Trophoblast cell (in vitro differentiated cells and primary cell): ENCODE results near the gene TBPL2.
"Not testable (repeated sequence)": the region's sequence is repeated elsewhere in the genome, so short reads cannot be mapped to it uniquely, and the experiment has no call there.

Source experiments
- DNase-seq, 2 donors: peaks; one replicate each; pipeline ENCODE4 v3.0.0-alpha.2; 2016
- H2AFZ ChIP-seq: 2 replicates; pipeline ENCODE4 v1.6.1; 2013; ENCODE audit warnings: low read length, moderate library complexity, mild to moderate bottlenecking; ENCODE audit not compliant: insufficient read depth, poor library complexity
- H2AK5ac ChIP-seq: 2 replicates; pipeline ENCODE4 v1.6.1; 2013; ENCODE audit warnings: mild to moderate bottlenecking, low read length
- H2BK120ac ChIP-seq: 2 replicates; pipeline ENCODE4 v1.6.1; 2013; ENCODE audit warnings: low read length, mild to moderate bottlenecking, moderate library complexity; ENCODE audit not compliant: insufficient read depth, poor library complexity
- H2BK12ac ChIP-seq: 2 replicates; pipeline ENCODE4 v1.6.1; 2013; ENCODE audit warnings: mild to moderate bottlenecking, low read length, moderate library complexity
- H2BK5ac ChIP-seq: 2 replicates; pipeline ENCODE4 v1.6.1; 2013; ENCODE audit warnings: low read length, low read depth, moderate library complexity, mild to moderate bottlenecking; ENCODE audit not compliant: poor library complexity
- H3K14ac ChIP-seq: 2 replicates; pipeline ENCODE4 v1.6.1; 2013; ENCODE audit warnings: mild to moderate bottlenecking, low read length
- H3K18ac ChIP-seq: 2 replicates; pipeline ENCODE4 v1.6.1; 2013; ENCODE audit warnings: mild to moderate bottlenecking, low read length
- H3K23ac ChIP-seq: 2 replicates; pipeline ENCODE4 v1.6.1; 2013; ENCODE audit warnings: low read length
- H3K27ac ChIP-seq: 2 replicates; pipeline ENCODE4 v1.5.1; 2013; ENCODE audit warnings: low read depth, mild to moderate bottlenecking, inconsistent platforms, low read length, moderate library complexity
- H3K27me3 ChIP-seq: 2 replicates; pipeline ENCODE4 v1.6.1; 2013; ENCODE audit warnings: inconsistent platforms, mild to moderate bottlenecking, low read length, moderate library complexity; ENCODE audit not compliant: insufficient read depth
- H3K36me3 ChIP-seq, 2 experiments: 1 replicate in 1 of 2; 2 replicates in 1 of 2; pipeline ENCODE4 v1.6.1; 2013; ENCODE audit warnings: low read length in 2 of 2, mild to moderate bottlenecking in 2 of 2, moderate library complexity in 1 of 2; ENCODE audit not compliant: insufficient read depth in 2 of 2, control insufficient read depth in 1 of 2
- H3K4ac ChIP-seq: 2 replicates; pipeline ENCODE4 v1.6.1; 2013; ENCODE audit warnings: low read depth, mild to moderate bottlenecking, low read length, moderate library complexity
- H3K4me1 ChIP-seq, 2 experiments: 1 replicate in 1 of 2; 2 replicates in 1 of 2; pipeline ENCODE4 v1.6.1; 2013; ENCODE audit warnings: low read length in 2 of 2, mild to moderate bottlenecking in 2 of 2, moderate library complexity in 1 of 2; ENCODE audit not compliant: insufficient read depth in 2 of 2, control insufficient read depth in 1 of 2
- H3K4me2 ChIP-seq: 2 replicates; pipeline ENCODE4 v1.6.1; 2013; ENCODE audit warnings: inconsistent platforms, mild to moderate bottlenecking, low read length, moderate library complexity
- H3K4me3 ChIP-seq: 2 replicates; pipeline ENCODE4 v1.5.1; 2013; ENCODE audit warnings: mild to moderate bottlenecking, low read depth, low read length, inconsistent platforms
- H3K79me1 ChIP-seq: one replicate; pipeline ENCODE4 v1.6.1; 2013; ENCODE audit warnings: low read length
- H3K79me2 ChIP-seq: 2 replicates; pipeline ENCODE4 v1.6.1; 2013; ENCODE audit warnings: low read length, mild to moderate bottlenecking; ENCODE audit not compliant: control insufficient read depth, insufficient read depth, poor library complexity
- H3K9ac ChIP-seq: 2 replicates; pipeline ENCODE4 v1.6.1; 2013; ENCODE audit warnings: mild to moderate bottlenecking, low read length
- H3K9me3 ChIP-seq: 2 replicates; pipeline ENCODE4 v1.6.1; 2013; ENCODE audit warnings: low read depth, mild to moderate bottlenecking, control low read depth, inconsistent platforms, low read length; ENCODE audit not compliant: insufficient read depth
- H4K12ac ChIP-seq: 2 replicates; pipeline ENCODE4 v1.6.1; 2013; ENCODE audit warnings: low read depth, mild to moderate bottlenecking, low read length, moderate library complexity
- H4K8ac ChIP-seq: 2 replicates; pipeline ENCODE4 v1.6.1; 2013; ENCODE audit warnings: low read depth, mild to moderate bottlenecking, low read length, moderate library complexity
- H4K91ac ChIP-seq: one replicate; pipeline ENCODE4 v1.6.1; 2013; ENCODE audit warnings: low read depth, mild to moderate bottlenecking, low read length, moderate library complexity
- WGBS: extraction: QIAGEN DNeasy Blood & Tissue Kit; methylation state at CpG from one replicate; pipeline ENCODE4 v1.1.7; 2013; ENCODE audit warnings: missing lambda C conversion rate; ENCODE audit not compliant: insufficient read length, insufficient coverage; ENCODE audit errors: extremely low coverage; 5-methylcytosine and 5-hydroxymethylcytosine counted together

TBPL2 gene

DNA sequence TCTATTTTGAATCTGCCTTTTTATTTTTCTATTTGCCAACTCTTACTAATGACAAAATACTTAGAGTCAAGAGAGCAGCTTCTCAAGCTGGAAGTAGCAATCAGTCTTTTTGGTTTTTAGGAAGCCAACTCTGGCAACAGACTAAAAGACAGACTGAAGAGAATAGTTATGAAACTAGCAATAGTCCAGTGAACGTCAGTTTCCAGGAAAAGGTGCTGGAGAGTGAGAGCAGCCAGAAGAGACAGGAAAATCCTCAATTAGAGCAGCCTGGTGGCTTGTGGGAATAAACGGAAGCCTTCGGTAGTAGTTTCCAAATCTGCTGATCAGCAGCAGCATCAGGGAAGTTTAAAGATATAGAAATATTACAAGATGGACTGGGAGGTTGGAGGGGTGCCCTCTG, 55.9 kb downstream of the TBPL2 start:
- Histone ChIP-seq H2BK12ac (no peak overlapping the region), H2BK5ac (no peak overlapping the region), H3K4me2 (no peak overlapping the region), H3K23ac (no peak overlapping the region), H3K36me3 (peaks cover 6 to 18% of the 10 kb centered on the region in 2 experiments), H3K27ac (no peak overlapping the region), H3K9ac (no peak overlapping the region), H4K12ac (no peak overlapping the region), H3K4me1 (peaks cover 0 to 3% of the 10 kb centered on the region in 2 experiments), H3K18ac (no peak overlapping the region), H3K9me3 (no peaks in the 10 kb centered on the region), H4K91ac (no peak overlapping the region), H3K79me2 (no peaks in the 10 kb centered on the region), H4K8ac (no peak overlapping the region), H2AK5ac (no peak overlapping the region), H3K79me1 (no peaks in the 10 kb centered on the region), H2AFZ (no peak overlapping the region), H3K4ac (no peak overlapping the region), H3K14ac (no peak overlapping the region), H3K27me3 (no peaks in the 10 kb centered on the region), H2BK120ac (no peak overlapping the region), H3K4me3 (no peak overlapping the region)
- WGBS: no CpG with 5 or more reads among the region's 3 CpGs
- DNase-seq: no peak

DNA sequence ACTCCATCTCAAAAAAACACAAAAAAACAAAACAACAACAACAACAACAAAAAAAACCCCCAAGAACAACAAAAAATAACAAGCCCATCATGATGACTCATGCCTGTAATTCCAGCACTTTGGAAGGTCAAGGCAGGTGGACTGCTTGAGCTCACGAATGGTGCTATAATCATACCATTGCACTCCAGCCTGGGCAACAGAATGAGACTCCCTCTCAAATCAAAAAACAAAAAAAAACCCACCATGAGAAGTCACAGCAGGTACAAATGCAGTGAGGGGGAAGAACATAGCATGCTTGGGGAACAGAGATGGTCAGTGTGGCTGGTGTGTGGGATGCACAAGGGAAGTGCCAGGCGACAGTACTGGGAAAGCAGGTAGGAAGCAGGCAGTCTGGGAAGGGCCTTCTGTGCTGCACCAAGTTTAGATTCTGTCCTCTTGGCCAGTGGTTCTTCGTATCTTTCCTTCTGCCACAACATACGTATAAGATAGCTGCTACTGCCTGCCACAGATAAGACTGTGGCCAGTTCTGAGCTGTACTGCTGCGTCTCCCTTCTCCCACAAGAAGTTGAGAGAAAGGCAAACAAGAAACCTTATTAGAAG, 56.8 kb downstream of the TBPL2 start:
- no peaks in the 10 kb centered on the region for H3K9me3 ChIP-seq
- H3K4me2 ChIP-seq: no peak overlapping the region
- H4K12ac ChIP-seq: no peak overlapping the region
- H3K4me1 ChIP-seq: peaks cover 0 to 3% of the 10 kb centered on the region in 2 experiments
- no peak overlapping the region for H3K18ac ChIP-seq
- no peak overlapping the region for H2AFZ ChIP-seq
- DNase-seq: peak in 1 of 2 donors; percentile 32
- H3K27ac ChIP-seq: no peak overlapping the region
- no peak overlapping the region for H2BK120ac ChIP-seq
- H2BK5ac ChIP-seq: no peak overlapping the region
- H4K8ac ChIP-seq: no peak overlapping the region
- no peaks in the 10 kb centered on the region for H3K27me3 ChIP-seq
- no peak overlapping the region for H3K4ac ChIP-seq
- no peak overlapping the region for H3K4me3 ChIP-seq
- no peaks in the 10 kb centered on the region for H3K79me2 ChIP-seq
- H2AK5ac ChIP-seq: no peak overlapping the region
- H3K23ac ChIP-seq: no peak overlapping the region
- no peak overlapping the region for H3K9ac ChIP-seq
- no peaks in the 10 kb centered on the region for H3K79me1 ChIP-seq
- H3K14ac ChIP-seq: no peak overlapping the region
- no CpG with 5 or more reads among the region's 5 CpGs for WGBS
- H2BK12ac ChIP-seq: no peak overlapping the region
- H4K91ac ChIP-seq: no peak overlapping the region
- peaks cover 6 to 15% of the 10 kb centered on the region in 2 experiments for H3K36me3 ChIP-seq

DNA sequence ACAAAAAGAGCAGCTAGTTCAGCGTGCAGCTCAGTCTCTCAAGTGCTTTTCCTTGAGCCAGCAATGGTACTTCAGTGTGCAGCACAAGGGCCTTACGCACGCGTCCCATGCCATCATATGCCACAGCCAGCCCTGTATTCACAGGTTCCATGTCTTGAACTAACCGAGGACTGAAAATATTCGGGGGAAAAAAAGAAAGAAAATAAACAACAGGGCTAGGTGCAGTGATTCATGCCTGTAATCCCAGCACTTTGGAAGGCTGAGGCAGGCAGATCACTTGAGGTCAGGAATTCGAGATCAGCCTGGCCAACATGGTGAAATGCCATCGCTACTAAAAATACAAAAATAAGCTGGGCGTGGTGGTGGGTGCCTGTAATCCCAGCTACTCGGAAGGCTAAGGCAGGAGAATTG, 57.4 kb downstream of the TBPL2 start:
- H2AK5ac ChIP-seq, H3K23ac ChIP-seq, H3K4me3 ChIP-seq, H3K14ac ChIP-seq, H3K79me2 ChIP-seq, H3K9me3 ChIP-seq, H3K4me1 ChIP-seq, H2BK12ac ChIP-seq, H2BK5ac ChIP-seq, H3K18ac ChIP-seq, H3K79me1 ChIP-seq, H3K4me2 ChIP-seq, H4K12ac ChIP-seq, H3K9ac ChIP-seq, H4K8ac ChIP-seq, H3K27me3 ChIP-seq, H2AFZ ChIP-seq, H3K4ac ChIP-seq, H3K27ac ChIP-seq, H2BK120ac ChIP-seq, H4K91ac ChIP-seq: not testable (repeated sequence)
- no CpG with 5 or more reads among the region's 10 CpGs for WGBS
- H3K36me3 ChIP-seq: peaks cover 6 to 15% of the 10 kb centered on the region in 2 experiments
- DNase-seq: peak; percentile 38 to 59

DNA sequence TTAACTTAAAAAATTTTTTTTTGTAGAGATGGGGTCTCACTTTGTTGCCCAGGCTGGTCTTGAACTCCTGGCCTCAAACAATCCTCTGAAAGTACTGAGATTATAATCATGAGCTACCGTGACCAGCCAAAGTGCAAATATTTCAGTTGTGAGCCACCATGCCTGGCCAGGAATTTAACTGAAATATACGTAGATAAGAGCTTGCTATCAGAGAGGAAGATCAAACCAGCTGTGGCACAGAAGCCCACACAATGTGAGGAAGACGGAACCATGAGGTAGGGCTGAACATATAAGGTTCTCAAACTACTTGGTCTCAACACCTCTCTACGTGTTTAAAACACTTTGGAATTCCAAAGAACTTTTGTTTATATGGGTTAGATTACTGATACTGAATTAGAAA, 57.9 kb downstream of the TBPL2 start:
- no peak overlapping the region for H2AK5ac ChIP-seq
- WGBS: no CpG with 5 or more reads among the region's 4 CpGs
- H3K79me2 ChIP-seq: no peaks in the 10 kb centered on the region
- H3K27ac ChIP-seq: no peak overlapping the region
- H3K4ac ChIP-seq: no peak overlapping the region
- H3K9ac ChIP-seq: no peak overlapping the region
- no peak overlapping the region for H3K18ac ChIP-seq
- H4K8ac ChIP-seq: no peak overlapping the region
- no peak overlapping the region for H2BK120ac ChIP-seq
- no peaks in the 10 kb centered on the region for H3K9me3 ChIP-seq
- H3K36me3 ChIP-seq: peaks cover 6 to 15% of the 10 kb centered on the region in 2 experiments
- no peak overlapping the region for H3K14ac ChIP-seq
- DNase-seq: peak; percentile 86 to 97
- H2AFZ ChIP-seq: no peak overlapping the region
- H3K27me3 ChIP-seq: no peaks in the 10 kb centered on the region
- H4K91ac ChIP-seq: no peak overlapping the region
- H3K79me1 ChIP-seq: no peaks in the 10 kb centered on the region
- H4K12ac ChIP-seq: no peak overlapping the region
- no peak overlapping the region for H3K4me3 ChIP-seq
- H2BK12ac ChIP-seq: no peak overlapping the region
- H2BK5ac ChIP-seq: no peak overlapping the region
- H3K4me1 ChIP-seq: peaks cover 0 to 3% of the 10 kb centered on the region in 2 experiments
- no peak overlapping the region for H3K4me2 ChIP-seq
- H3K23ac ChIP-seq: no peak overlapping the region
